HepG2 (cell line): ENCODE data around the gene AKAP9. TPM values are rescaled to one million over a fixed set of nuclear protein-coding genes. Genes with fewer than 3 reads are reported as not detected.

Experiments used
- PAX8 ChIP-seq: sonication (generic); formaldehyde crosslinking; IDR thresholded peaks from 2 replicates; pipeline ENCODE4 v1.8.0; 2022; ENCODE audit warnings: mild to moderate bottlenecking, missing genetic modification reagents, borderline replicate concordance
- SP4 ChIP-seq: sonication (generic); formaldehyde crosslinking; IDR thresholded peaks from 2 replicates; pipeline ENCODE4 v1.8.1; 2023; ENCODE audit warnings: mild to moderate bottlenecking, missing genetic modification reagents
- ZBTB7A ChIP-seq: sonication (generic); formaldehyde crosslinking; IDR thresholded peaks from 2 replicates; pipeline ENCODE4 v1.8.0; 2022; ENCODE audit warnings: mild to moderate bottlenecking, missing genetic modification reagents
- ZNF326 ChIP-seq: sonication (generic); formaldehyde crosslinking; IDR thresholded peaks from 2 replicates; pipeline ENCODE4 v1.4.0; 2020; ENCODE audit warnings: missing genetic modification reagents, borderline replicate concordance
- ZNF367 ChIP-seq: sonication (generic); formaldehyde crosslinking; IDR thresholded peaks from 2 replicates; pipeline ENCODE4 v1.4.0; 2020; ENCODE audit warnings: missing genetic modification reagents, borderline replicate concordance
- ZNF557 ChIP-seq: sonication (generic); formaldehyde crosslinking; IDR thresholded peaks from 2 replicates; pipeline ENCODE4 v1.4.0; 2020; ENCODE audit warnings: missing genetic modification reagents
- ZNF589 ChIP-seq: sonication (generic); formaldehyde crosslinking; conservative IDR thresholded peaks from 2 replicates; pipeline ENCODE4 v1.8.0; 2022; ENCODE audit warnings: mild to moderate bottlenecking, moderate library complexity, missing genetic modification reagents
- ZNF749 ChIP-seq: sonication (generic); formaldehyde crosslinking; IDR thresholded peaks from 2 replicates; pipeline ENCODE4 v1.8.0; 2022; ENCODE audit warnings: mild to moderate bottlenecking, missing genetic modification reagents, moderate library complexity, borderline replicate concordance
- ZNF781 ChIP-seq: sonication (generic); formaldehyde crosslinking; IDR thresholded peaks from 2 replicates; pipeline ENCODE4 v1.5.1; 2020; ENCODE audit warnings: borderline replicate concordance, mild to moderate bottlenecking, missing genetic modification reagents; ENCODE audit errors: not compliant biosample characterization
- polyA plus RNA-seq, 8 experiments: library from polyadenylated mRNA; depleted of rRNA in 3 of 8; stranded (reverse) in 7 of 8; unstranded in 1 of 8; fragments of >200 nt; fragmentation: Illumina TruSeq in 4 of 8; extraction: Trizol in 4 of 8; gene quantifications; 2 replicates each; pipeline versions ENCODE4 v1.2.1 to v1.2.3, GENCODE V29; 2011 to 2016; ENCODE audit warnings: low read depth in 4 of 8, missing spikeins in 1 of 8, mixed read lengths in 1 of 8; ENCODE audit not compliant: insufficient read depth in 1 of 8
- total RNA-seq, 5 experiments: library from RNA; depleted of rRNA; stranded (reverse); fragments of >200 nt; fragmentation: Illumina TruSeq; extraction: Trizol; gene quantifications; 2 replicates each; pipeline ENCODE4 v1.2.3, GENCODE V29; 2016; ENCODE audit warnings: low read depth in 1 of 5
- TF ChIP-seq, protein P1 (sequence below): sonication (generic); formaldehyde crosslinking; IDR thresholded peaks from 2 replicates; pipeline ENCODE4 v1.4.0; 2020; ENCODE audit warnings: missing genetic modification reagents, borderline replicate concordance
- TF ChIP-seq, protein P2 (sequence below): sonication (generic); formaldehyde crosslinking; IDR thresholded peaks from 2 replicates; pipeline ENCODE4 v1.4.0; 2020; ENCODE audit warnings: mild to moderate bottlenecking, missing genetic modification reagents
- TF ChIP-seq, protein P3 (sequence below): sonication (generic); formaldehyde crosslinking; IDR thresholded peaks from 2 replicates; pipeline ENCODE4 v1.5.0; 2020; ENCODE audit warnings: mild to moderate bottlenecking, missing genetic modification reagents, borderline replicate concordance

The AKAP9 gene
- total and polyA plus RNA-seq, 2 of the 13 experiments (the other 11 are each of a cell fraction or from before 2014, with no cell fraction given), result 27.6 to 33.1 TPM

DNA sequence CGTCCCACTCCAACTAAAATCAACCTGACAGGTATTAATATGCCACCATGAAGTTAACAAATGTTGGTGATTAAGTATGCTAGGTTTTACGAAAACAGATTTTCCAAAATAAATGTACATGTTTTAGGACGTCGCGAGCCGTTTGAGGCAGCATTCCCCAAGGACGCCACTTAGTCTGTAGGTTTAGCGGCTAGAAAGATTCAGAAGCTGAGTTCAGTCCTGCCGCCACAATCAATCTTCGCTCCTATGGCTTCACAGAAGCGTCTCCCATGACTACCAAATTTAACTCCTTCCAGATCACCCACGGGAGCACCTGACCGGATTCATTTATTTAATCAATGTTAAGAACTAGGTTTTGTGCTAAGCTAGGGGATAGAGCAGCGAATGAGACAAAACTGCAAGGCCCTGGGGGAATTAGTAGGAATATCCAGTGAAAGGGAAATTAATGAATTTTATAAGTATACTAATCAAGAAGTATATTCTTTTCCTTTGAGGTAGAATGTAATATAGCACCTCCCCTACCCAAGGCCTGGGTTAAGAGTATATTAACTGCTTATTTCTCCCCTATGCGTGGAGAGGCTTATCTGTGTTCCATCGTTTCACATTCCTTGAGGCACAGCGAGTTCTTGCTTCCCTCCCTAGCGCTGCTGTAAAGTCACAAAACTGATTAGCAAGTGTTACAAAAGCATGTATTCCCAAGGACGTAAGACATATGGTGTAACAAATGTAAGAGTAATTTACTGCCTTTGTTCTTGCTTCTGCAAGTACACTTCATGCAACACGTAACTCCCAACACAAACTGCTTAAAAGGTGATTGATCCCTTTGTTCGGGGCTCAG, 194.6 kb downstream of the AKAP9 start (continued):
- TF ChIP-seq, protein P1, sequence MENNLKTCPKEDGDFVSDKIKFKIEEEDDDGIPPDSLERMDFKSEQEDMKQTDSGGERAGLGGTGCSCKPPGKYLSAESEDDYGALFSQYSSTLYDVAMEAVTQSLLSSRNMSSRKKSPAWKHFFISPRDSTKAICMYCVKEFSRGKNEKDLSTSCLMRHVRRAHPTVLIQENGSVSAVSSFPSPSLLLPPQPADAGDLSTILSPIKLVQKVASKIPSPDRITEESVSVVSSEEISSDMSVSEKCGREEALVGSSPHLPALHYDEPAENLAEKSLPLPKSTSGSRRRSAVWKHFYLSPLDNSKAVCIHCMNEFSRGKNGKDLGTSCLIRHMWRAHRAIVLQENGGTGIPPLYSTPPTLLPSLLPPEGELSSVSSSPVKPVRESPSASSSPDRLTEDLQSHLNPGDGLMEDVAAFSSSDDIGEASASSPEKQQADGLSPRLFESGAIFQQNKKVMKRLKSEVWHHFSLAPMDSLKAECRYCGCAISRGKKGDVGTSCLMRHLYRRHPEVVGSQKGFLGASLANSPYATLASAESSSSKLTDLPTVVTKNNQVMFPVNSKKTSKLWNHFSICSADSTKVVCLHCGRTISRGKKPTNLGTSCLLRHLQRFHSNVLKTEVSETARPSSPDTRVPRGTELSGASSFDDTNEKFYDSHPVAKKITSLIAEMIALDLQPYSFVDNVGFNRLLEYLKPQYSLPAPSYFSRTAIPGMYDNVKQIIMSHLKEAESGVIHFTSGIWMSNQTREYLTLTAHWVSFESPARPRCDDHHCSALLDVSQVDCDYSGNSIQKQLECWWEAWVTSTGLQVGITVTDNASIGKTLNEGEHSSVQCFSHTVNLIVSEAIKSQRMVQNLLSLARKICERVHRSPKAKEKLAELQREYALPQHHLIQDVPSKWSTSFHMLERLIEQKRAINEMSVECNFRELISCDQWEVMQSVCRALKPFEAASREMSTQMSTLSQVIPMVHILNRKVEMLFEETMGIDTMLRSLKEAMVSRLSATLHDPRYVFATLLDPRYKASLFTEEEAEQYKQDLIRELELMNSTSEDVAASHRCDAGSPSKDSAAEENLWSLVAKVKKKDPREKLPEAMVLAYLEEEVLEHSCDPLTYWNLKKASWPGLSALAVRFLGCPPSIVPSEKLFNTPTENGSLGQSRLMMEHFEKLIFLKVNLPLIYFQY (CRISPR knock-in tag), result no peak
- TF ChIP-seq ZBTB7A, result no peak
- TF ChIP-seq ZNF326, result no peak
- TF ChIP-seq ZNF589 (CRISPR knock-in tag), result no peak
- TF ChIP-seq, protein P2, sequence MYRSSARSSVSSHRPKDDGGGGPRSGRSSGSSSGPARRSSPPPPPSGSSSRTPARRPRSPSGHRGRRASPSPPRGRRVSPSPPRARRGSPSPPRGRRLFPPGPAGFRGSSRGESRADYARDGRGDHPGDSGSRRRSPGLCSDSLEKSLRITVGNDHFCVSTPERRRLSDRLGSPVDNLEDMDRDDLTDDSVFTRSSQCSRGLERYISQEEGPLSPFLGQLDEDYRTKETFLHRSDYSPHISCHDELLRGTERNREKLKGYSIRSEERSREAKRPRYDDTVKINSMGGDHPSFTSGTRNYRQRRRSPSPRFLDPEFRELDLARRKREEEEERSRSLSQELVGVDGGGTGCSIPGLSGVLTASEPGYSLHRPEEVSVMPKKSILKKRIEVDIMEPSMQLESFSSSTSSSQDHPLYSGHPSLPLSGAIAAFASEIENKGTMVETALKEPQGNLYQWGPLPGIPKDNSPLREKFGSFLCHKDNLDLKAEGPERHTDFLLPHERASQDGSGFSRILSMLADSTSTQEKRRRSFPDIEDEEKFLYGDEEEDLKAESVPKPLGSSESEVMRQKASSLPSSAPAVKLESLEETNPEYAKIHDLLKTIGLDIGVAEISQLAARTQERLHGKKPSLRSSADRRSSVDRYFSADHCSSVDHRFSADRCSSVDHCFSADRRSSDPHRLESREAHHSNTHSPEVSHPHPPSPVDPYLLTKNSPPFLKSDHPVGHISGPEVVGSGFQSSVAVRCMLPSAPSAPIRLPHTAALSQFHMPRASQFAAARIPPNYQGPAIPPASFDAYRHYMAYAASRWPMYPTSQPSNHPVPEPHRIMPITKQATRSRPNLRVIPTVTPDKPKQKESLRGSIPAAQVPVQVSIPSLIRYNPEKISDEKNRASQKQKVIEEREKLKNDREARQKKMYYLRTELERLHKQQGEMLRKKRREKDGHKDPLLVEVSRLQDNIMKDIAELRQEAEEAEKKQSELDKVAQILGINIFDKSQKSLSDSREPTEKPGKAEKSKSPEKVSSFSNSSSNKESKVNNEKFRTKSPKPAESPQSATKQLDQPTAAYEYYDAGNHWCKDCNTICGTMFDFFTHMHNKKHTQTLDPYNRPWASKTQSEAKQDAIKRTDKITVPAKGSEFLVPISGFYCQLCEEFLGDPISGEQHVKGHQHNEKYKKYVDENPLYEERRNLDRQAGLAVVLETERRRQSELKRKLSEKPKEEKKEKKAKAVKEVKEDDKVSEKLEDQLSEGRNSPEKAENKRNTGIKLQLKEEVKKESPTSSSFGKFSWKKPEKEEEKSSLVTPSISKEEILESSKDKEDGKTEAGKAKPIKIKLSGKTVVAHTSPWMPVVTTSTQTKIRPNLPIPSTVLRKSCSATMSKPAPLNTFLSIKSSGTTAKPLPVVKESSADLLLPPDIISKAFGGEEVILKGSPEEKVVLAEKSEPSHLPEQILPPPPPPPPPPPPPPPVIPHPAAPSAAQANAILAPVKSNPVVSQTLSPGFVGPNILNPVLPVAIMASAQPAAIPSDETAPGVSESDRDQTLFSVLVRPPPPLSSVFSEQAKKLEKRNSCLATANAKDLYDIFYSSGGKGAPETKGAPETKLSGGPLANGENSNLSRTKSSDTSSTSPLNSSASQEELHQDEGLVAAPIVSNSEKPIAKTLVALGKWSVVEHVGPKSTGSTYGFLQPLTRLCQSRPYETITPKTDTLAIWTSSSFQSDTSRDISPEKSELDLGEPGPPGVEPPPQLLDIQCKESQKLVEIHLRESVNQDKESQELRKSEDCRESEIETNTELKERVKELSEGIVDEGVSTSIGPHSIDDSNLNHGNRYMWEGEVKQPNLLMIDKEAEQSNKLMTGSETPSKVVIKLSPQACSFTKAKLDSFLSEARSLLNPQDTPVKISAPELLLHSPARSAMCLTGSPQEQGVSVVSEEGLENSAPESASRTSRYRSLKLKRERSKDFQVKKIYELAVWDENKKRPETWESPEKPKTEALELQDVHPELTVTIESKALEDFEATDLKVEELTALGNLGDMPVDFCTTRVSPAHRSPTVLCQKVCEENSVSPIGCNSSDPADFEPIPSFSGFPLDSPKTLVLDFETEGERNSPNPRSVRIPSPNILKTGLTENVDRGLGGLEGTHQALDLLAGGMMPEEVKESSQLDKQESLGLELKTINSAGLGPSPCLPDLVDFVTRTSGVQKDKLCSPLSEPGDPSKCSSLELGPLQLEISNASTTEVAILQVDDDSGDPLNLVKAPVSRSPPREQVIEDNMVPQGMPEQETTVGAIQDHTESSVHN (CRISPR knock-in tag), result no peak
- TF ChIP-seq ZNF557 (CRISPR knock-in tag), result 0 out of 2 replicates have a peak, but pooled peaks have one; percentile 27
- TF ChIP-seq, protein P3, sequence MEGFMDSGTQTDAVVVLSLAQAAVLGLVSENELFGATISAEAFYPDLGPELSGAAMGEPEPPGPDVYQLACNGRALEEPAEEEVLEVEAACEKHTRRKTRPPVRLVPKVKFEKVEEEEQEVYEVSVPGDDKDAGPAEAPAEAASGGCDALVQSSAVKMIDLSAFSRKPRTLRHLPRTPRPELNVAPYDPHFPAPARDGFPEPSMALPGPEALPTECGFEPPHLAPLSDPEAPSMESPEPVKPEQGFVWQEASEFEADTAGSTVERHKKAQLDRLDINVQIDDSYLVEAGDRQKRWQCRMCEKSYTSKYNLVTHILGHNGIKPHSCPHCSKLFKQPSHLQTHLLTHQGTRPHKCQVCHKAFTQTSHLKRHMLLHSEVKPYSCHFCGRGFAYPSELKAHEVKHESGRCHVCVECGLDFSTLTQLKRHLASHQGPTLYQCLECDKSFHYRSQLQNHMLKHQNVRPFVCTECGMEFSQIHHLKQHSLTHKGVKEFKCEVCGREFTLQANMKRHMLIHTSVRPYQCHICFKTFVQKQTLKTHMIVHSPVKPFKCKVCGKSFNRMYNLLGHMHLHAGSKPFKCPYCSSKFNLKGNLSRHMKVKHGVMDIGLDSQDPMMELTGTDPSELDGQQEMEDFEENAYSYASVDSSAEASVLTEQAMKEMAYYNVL (CRISPR knock-in tag), result no peak
- TF ChIP-seq ZNF781 (CRISPR knock-in tag), result no peak
- no peak for TF ChIP-seq ZNF367
- no peak for TF ChIP-seq SP4 (CRISPR knock-in tag)
- TF ChIP-seq ZNF749, result no peak
- TF ChIP-seq PAX8 (CRISPR knock-in tag), result no peak
